Left hindlimb (tissue), 1 donor: ENCODE measurements around the gene TBX1.

ENCODE experiments used
- DNase-seq: peaks from one replicate; pipeline ENCODE4 v3.0.0-alpha.2; 2018

Gene TBX1

GRCh38 chr22:19801340-19802000 lies 40.9 kb downstream of the TBX1 start:
- no peak for DNase-seq

- DNase-seq = no peak
Observed at GRCh38 chr22:19802001-19802893, 41.7 kb downstream of the TBX1 start.

- no peak for DNase-seq
Observed at GRCh38 chr22:19802894-19803735, 42.5 kb downstream of the TBX1 start.

DNA sequence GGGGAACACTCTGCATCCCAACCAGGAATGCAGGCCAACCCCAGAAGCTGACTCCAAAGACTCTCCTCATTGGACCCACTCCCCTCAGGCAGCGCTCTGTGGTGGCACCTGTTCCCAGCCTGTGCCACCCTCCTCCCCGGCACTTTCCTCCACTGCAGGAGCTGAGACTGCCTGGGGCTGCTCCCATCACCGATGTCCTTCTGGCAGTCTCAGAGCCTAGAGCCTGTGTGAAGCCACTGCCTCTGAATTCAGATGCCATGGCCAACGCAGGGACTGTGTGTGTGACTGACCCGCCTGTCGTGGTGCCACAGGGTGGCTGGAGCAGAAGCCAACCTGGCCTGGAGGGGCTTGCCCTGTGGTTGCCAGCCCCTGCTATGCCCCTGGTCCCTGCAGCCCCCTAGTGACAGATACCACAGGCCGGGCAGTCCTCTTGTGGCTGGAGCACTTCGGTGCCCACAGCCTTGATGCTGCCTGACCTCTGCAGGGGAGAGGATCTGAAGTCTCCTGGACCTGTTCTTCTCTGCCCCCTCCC lies 43.2 kb downstream of the TBX1 start:
- DNase-seq = no peak

- no peak for DNase-seq
Observed at GRCh38 chr22:19805821-19806212, 45.2 kb downstream of the TBX1 start.

DNA sequence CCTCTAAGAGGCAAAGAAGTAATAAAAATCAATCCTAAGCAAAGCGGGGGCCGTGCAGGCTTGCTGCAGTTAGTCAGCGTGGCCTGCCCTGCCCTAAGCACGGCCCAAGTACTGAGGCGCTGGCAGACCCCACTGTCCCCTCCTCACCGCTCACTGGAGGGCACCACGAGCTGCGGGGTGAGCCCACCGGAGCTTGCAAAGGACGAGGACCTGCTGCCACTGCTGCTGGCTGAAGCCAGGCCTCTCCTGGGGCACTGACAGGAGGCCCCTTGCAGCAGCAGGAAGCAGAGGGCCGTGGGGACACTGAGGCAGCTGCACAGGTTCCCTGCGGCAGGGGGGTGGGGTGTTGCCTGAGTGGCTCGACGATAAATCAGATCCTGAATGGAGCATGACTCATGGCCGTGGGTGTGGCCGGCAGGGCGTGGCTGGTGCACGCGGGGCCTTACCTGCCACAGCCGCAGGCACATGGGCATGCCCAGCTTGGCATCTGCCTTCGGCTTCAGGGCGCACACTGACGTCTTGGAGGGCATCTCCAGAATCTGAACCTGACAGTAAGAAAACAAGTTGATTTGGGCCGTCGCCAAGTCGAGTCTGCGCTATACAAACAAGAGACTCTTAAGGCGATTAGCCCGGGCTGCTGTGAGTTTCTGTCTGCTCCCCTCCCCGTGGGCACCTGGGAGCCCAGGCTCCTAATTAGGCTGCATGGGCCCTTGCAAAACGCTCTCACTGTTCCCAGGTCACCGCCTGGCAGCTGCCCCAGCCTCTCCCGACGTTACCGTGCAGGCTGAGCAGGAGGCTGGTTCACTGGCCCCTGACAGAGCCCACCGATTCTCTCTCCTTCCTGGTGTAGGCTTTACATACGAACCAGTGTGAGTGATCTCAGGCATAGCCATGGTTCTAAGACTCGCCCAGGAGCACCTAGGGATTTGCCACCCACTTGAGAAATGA lies 45.9 kb downstream of the TBX1 start:
- DNase-seq = no peak

GRCh38 chr22:19807161-19807913 lies 46.8 kb downstream of the TBX1 start:
- no peak for DNase-seq

GRCh38 chr22:19807914-19808872 lies 47.6 kb downstream of the TBX1 start:
- no peak for DNase-seq

DNA sequence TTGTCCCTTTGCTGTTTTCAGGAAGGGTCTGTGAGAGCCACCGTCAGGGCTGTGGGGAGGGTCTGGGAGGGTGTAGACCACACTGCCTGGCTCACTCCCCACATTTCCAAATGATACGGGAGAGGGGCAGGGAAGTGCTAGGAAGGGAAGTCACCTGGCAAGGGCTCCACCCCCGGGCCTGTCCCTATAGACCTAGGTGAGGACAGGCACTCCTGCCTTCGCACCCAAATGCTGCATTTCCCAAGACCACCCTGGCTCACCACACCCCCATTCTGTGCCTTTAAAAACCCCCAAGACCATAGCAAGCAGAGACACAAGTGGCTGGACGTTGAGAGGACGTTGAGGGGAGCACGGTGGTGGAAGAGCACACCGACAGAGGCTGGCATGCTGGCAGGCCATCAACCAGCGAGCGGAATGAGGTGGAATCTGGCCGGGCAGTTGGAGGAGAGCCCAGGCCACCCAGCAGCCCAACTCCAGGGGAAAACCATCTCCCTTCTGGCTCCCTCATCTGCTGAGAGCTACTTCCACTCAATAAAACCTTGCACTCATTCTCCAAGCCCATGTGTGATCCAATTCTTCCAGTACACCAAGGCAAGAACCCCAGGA lies 48.4 kb downstream of the TBX1 start:
- no peak for DNase-seq

DNA sequence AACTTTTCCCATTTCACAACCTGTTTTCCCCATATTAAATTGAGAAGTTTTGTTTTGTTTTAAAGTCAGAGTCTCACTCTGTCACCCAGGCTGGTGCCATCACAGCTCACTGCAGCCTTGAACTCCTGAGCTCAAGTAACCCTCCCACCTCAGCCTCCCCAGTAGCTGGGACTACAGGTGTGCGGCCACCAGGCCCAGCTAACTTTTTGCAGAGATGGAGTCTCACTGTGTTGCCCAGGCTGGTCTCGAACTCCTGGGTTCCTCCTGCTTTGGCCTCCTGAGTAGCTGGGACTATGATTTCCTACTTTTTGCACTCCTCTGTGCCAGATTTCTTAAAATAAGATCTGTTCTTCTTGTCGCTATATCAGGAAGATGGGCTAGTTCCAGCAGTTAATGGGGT lies 49.2 kb downstream of the TBX1 start:
- DNase-seq = no peak

GRCh38 chr22:19810381-19811201 lies 50.0 kb downstream of the TBX1 start:
- no peak for DNase-seq

GRCh38 chr22:19811211-19811621 lies 50.6 kb downstream of the TBX1 start:
- no peak for DNase-seq

DNA sequence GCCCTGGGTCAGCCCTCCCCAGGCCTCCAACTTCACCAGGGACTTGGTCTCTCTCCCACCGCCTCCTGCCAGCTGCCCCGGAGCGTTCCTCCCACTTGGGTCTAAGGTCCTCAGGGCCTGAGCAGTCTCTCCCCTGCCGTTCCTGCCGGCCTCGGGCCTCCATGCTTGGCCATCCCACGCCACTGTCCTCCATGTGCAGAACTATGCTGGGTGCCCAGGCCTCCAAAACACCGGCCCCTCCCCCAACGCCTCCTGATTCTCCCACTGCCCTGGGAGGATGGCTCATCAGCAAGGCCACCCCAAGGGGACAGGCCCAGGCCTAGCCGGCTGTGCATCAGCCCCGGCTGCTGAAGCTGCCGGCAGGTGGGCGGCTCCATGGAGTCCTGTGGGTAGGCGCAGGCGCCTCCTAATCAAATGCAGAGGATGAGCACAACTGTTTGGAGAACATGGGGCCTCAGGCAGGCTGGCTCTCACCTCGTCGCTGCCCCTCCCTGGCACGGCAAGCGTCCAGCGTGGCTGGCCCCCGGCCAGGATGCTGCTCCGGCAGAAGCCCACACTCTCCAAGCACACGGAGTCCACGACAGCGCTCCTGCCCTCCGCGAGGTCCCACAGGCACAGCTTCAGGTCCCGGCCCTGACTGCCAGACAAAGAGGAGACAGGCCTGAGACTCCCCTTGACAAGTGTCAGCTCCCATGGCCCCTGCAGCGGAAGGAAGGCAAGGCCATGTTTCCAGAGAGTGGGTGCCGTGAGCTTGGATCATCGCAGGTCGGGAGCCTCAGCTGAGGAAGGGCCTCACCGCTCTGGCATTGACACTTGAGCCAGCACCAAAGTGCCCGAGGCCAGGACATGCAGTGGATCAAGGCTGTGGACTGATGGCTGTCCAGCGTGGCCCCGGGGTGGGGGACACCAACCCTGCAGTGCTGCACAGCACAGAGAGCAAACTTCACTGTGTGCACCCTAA lies 51.5 kb downstream of the TBX1 start:
- DNase-seq = no peak

DNA sequence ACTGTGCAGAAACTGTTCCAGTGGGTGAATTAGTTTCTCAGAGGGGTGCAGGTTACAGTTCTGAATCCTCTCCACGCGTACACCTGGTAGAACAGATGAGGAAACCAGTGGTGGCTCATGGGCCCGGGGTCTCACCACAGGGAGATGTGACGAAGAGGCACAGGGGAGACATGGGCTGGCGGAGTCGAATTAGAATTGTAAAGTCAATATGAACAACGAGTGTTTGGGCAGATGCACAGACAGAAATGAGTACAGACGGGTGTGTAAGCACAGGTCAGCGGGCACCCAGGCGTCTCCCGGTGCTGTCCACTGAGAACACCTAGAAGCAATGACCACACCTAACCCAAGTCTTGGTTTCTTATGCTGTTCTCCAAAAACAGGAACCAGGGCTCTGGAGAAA lies 52.3 kb downstream of the TBX1 start:
- DNase-seq = no peak

DNA sequence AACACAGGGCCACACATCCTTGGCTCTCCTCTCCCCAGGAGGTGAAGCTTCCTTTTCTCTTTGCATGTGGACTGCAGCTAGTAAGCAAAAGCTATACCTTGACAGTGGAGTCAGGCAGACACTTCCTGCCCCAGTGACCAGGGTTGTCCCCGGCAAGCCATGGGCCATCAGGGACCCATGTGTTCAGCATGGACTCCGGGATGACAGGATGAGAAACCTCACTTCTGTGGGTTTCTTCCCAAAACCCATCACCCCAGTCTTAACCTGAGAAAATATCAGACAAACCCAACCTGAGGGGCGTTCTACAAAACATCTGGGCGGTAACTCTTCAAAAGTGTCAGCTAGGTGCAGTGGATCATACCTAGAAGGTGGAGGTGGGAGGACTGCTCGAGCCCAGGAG lies 53.9 kb downstream of the TBX1 start:
- DNase-seq = no peak

DNA sequence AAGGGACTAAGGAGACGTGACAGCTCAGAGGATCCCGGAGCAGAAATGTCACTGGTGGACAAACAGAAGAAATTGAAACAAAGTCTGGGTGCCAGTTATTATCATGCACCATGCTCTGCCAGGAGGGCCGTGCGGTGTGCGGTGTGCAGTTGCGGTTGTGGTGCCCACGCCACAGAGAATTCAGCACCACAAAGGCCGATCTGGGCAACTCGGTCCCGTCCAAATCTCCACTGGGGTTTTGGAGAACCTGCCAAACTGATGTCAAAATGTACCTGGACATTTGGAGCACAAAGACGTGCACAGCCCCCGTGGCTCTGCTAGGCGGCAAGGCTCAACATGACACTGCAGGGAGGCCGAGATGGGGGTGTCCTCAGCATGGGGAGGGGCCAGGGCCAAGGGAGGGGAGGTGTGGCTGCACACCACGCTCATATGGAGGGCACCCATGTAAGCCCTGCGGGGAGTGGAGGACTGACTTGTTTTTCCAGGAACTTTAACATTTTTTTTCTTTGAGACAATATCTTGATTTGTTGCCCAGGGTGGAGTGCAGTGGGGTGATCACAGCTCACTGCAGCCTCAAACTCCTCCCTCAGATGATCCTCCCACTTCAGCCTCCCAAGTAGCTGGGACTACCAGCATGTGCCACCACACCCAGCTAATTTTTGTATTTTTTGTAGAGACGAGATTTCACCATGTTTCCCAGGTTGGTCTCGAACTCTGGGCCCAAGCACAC lies 54.7 kb downstream of the TBX1 start:
- DNase-seq = no peak
